ENCODE data around the gene UBAP1L.
"Not testable (repeated sequence)": the region's sequence is repeated elsewhere in the genome, so short reads cannot be mapped to it uniquely, and the experiment has no call there.

The UBAP1L gene

DNA sequence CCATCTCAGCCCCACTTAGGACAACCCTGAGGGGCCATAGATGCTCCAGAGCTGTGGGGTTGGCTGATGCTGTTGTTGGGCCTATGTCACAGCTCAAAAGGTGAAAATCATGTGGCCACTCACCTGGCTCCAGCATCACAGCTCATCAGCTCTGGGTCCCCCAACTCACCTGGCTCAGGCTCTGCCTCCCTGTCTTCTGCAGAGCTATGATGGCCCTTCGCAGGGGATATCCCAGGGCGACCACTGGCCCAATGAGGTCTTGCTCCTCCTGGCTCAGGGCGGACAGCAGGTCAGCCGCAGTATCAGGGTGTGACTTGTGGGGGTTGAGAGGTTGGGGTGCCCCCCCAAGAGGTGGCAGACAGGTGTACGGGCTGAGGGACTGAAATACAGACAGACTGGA, 15.7 kb downstream of the UBAP1L start:
- H3K4me3 ChIP-seq (ENCODE audit: control insufficient read depth, low read depth, low read length), result no peak overlapping the region
- TF ChIP-seq, protein P1, sequence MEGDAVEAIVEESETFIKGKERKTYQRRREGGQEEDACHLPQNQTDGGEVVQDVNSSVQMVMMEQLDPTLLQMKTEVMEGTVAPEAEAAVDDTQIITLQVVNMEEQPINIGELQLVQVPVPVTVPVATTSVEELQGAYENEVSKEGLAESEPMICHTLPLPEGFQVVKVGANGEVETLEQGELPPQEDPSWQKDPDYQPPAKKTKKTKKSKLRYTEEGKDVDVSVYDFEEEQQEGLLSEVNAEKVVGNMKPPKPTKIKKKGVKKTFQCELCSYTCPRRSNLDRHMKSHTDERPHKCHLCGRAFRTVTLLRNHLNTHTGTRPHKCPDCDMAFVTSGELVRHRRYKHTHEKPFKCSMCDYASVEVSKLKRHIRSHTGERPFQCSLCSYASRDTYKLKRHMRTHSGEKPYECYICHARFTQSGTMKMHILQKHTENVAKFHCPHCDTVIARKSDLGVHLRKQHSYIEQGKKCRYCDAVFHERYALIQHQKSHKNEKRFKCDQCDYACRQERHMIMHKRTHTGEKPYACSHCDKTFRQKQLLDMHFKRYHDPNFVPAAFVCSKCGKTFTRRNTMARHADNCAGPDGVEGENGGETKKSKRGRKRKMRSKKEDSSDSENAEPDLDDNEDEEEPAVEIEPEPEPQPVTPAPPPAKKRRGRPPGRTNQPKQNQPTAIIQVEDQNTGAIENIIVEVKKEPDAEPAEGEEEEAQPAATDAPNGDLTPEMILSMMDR (conservative IDR thresholded peaks at IDR 0.05; ENCODE audit: control insufficient read depth, insufficient read depth, low read depth, low read length), result no peak
- no peak for DNase-seq (ENCODE audit: low read depth)

DNA sequence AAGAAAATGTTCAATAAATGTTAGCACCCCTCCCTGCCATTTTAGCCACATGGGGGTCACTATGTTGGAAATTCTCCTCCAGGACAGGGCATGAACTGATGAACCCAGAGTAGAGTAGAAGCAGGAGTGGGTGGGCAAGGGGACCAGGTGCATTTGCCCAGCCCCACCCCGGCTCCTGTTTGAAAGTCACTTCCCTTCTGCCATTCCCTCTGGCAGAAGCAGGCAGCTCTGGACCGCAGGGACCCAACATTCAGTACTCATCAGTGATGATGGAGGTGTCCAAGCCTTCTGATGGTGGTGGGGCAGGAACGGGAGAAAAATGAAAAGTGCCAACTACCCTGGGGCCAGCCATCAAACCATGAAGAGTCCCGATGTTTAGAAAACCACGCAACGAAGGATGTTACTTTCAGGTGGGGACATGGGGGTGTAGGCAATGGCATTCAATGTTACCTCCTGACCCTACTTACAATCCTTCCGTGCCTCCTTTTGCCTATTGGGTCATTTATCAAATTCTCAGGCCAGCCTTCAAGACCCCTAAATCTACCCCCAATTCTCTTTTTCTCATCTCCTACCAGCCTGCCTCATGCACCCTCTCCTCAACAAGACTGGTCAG, 17.2 kb downstream of the UBAP1L start:
- DNase-seq (ENCODE audit: low read depth), result no peak
- no peak overlapping the region for H3K4me3 ChIP-seq (ENCODE audit: control insufficient read depth, low read depth, low read length)
- TF ChIP-seq, protein P1 (conservative IDR thresholded peaks at IDR 0.05; ENCODE audit: control insufficient read depth, insufficient read depth, low read depth, low read length), result no peak

DNA sequence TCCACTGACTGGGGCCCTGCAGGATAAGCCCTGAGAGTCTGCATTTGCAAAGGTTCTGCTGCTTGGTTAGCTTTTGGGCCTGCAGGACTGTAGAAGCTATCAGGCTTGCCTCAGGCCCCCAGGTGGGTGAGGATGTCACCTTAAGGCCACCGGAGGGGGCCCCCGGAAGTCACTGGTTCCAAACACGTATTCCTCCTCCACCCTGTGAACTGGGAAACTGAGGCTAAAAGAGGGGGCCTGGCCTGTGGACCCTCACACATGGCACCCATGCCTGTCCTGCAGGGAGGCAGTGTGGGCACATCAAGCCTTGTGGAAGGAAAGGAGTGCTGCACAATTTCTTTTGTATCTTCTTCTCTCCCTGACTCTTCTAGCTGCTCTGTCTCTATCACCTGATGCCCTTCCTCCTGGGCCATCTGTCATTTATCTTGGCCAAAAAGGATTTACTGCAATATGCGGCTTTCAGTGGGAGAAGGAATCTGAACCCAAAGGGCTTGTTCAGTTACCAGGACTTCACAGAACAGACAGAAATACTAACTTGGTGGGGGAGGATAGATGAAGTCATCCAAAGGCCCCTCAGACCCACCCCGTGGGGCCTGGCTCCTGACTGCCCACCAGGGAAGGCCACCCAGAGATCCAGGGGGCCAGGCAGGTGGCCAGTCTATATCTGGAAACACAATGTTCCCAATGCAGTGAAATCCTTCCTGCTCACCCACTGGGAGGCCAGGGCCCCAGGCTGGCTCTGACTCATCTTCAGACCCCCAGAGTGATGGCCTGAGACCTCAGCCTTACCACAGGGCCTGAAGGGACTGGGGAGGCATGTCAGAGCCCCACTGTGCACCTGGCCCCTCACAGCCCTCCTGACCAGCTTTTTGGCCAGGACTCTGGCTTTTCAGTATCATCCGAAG, 18.3 kb downstream of the UBAP1L start:
- TF ChIP-seq, protein P1 (conservative IDR thresholded peaks at IDR 0.05; ENCODE audit: control insufficient read depth, insufficient read depth, low read depth, low read length), result no peak
- no peak overlapping the region for H3K4me3 ChIP-seq (ENCODE audit: control insufficient read depth, low read depth, low read length)
- DNase-seq (ENCODE audit: low read depth), result no peak

DNA sequence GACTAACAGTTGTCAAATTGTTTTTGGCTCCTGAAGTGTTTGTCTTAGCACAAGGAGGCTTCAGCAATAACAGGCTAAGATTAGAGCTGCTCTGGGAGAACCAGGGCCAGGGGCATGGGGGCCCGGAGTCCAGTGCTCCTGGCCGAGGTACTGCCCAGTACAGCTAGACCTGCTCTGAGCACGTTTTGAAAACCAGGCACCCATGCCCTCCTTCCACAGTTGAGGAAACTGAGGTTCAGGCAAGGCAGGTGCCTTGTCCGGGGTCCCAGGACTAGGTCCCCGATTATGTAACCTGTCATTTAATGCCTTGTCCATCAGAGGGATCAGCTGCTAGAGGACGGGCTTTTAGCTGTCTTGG, 19.3 kb downstream of the UBAP1L start:
- no peak overlapping the region for H3K4me3 ChIP-seq (ENCODE audit: control insufficient read depth, low read depth, low read length)
- TF ChIP-seq, protein P1 (conservative IDR thresholded peaks at IDR 0.05; ENCODE audit: control insufficient read depth, insufficient read depth, low read depth, low read length), result no peak
- no peak for DNase-seq (ENCODE audit: low read depth)

DNA sequence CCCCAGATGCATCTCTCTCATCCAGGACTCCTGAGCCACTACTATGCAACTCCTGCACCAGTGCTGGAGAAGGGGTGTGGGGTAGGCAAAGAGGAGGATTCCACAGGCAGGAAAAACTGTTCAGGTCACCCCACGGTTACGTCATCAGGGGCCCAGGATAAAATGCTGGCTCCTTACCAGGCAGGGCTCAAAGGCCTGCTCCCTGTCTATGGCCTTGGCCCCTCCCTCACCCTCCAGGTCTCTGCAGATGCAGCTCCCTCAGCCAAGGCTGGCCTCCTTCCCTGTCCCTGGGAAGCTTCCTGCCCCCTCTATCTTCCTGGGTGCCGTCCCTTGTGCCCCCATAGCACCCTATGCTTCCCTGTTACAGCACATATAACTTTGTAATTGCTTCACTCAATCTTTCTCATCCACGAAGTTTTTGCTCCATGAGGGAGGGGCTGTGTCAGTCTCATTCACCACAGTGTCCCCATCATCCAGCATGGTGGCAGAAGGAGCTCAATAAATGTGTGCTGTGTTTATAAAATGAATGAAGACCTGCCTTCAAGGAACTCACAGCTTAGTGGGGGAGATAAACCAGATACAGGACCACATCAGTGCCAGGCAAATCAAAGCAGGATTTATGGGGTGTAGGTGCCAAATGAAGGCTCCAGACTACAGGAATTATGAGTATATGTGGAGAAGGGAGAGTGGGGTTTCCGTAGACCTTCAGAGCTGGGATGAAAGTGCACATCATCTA, 19.8 kb downstream of the UBAP1L start:
- no peak for DNase-seq (ENCODE audit: low read depth)
- TF ChIP-seq, protein P1 (conservative IDR thresholded peaks at IDR 0.05; ENCODE audit: control insufficient read depth, insufficient read depth, low read depth, low read length), result no peak
- H3K4me3 ChIP-seq (ENCODE audit: control insufficient read depth, low read depth, low read length), result no peak overlapping the region

DNA sequence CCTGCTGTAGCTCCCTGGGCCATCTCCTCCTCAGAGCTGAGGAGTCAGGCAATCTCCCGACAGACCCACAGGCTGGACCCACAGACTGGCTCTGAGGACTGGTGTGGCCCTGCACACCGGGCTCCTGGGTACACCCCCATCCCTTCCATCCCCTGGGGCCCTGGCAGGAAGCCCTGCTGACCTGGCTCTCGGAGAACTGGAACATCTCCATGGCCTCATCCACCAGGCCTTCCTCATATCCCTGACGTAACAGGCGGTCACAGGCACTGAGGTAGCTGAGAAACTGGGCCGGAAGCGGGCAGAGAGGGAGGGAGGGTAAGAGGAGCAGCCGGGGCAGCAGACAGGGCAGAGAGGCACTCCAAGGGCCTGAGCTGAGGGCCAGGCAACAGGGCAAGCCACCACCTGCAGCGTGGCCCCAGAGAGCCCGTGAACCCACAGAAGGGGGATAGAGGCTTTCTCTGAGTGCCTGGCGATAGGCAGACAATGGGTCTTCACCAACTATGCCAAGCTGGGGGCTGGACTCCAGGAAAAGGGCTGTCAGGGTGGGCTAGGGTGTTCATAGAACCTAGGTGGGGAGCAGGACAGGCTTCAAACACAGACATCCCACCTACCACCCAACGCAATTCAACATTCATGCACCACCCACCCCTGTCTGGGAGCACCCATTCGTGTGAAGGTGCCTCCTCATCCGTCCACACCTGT, 20.6 kb downstream of the UBAP1L start:
- no peak overlapping the region for H3K4me3 ChIP-seq (ENCODE audit: control insufficient read depth, low read depth, low read length)
- DNase-seq (ENCODE audit: low read depth), result no peak
- TF ChIP-seq, protein P1 (conservative IDR thresholded peaks at IDR 0.05; ENCODE audit: control insufficient read depth, insufficient read depth, low read depth, low read length), result no peak

DNA sequence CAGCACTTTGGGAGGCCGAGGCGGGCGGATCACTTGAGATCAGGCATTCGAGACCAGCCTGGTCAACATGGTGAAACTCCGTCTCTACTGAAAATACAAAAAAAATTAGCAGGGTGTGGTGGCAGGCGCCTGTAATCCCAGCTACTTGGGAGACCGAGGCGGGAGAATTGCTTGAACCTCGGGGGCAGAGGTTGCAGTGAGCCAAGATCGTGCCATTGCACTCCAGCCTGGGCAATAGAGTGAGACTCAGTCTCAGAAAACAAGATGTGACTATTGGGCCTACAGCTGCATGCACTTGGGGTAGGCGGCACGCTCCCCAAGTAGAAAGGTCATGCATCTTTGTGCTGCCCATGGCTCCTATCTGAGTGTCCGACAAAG, 21.2 kb downstream of the UBAP1L start:
- DNase-seq (ENCODE audit: low read depth); H3K4me3 ChIP-seq (ENCODE audit: control insufficient read depth, low read depth, low read length): not testable (repeated sequence)
